Measurements from ENCODE around the gene SPPL2C. TPM values are rescaled to one million over a fixed set of nuclear protein-coding genes. Genes with fewer than 3 reads are reported as not detected.

SPPL2C gene
- polyA plus RNA-seq, 2 donors: not detected

DNA sequence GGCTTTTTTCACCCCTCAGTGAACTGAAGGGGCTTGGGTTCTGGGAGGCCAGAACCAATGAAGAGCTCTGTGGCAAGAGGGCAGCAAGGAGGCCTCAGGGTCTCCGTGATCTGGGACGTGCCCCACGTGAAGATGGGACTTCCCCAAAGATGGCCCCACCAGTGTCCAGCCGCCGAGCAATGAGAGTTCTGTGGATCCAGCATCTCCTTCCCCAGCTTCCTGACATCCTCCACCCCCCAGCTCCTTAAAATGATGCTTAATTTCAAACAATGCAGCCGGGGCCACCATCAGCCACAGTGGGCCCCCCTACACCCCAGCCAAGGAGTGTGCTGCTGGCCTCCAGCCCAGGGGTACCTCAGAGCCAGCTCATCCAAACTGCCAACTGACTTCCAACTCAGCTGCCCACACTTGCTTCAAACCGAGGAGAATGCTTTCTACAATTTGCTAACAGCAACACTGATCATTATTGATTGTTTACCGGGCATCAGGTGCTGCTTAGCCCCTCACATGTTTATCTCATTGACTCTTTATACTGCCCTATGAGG is 5.9 kb upstream of the SPPL2C start:
- H3K27ac ChIP-seq (ENCODE audit: low read depth in 2 of 2, low read length in 1 of 2): no peak overlapping the region
- WGBS, 2 donors: 59 to 71% methylated on average over 8 of the region's 8 CpGs
- no peaks in the 10 kb centered on the region for H3K27me3 ChIP-seq (ENCODE audit: control insufficient read depth in 1 of 2, insufficient read depth in 2 of 2, low read length in 2 of 2)
- H3K9me3 ChIP-seq (ENCODE audit: control insufficient read depth in 2 of 2, insufficient read depth in 1 of 2, low read depth in 1 of 2, low read length in 1 of 2): no peaks in the 10 kb centered on the region
- H3K4me3 ChIP-seq (ENCODE audit: low read depth in 1 of 2, low read length in 2 of 2): no peak overlapping the region
- no peaks in the 10 kb centered on the region for H3K4me1 ChIP-seq (ENCODE audit: control insufficient read depth in 2 of 2, insufficient read depth in 2 of 2, low read length in 1 of 2)
- H3K36me3 ChIP-seq (ENCODE audit: control insufficient read depth in 2 of 2, insufficient read depth in 2 of 2, low read length in 1 of 2): no peaks in the 10 kb centered on the region

DNA sequence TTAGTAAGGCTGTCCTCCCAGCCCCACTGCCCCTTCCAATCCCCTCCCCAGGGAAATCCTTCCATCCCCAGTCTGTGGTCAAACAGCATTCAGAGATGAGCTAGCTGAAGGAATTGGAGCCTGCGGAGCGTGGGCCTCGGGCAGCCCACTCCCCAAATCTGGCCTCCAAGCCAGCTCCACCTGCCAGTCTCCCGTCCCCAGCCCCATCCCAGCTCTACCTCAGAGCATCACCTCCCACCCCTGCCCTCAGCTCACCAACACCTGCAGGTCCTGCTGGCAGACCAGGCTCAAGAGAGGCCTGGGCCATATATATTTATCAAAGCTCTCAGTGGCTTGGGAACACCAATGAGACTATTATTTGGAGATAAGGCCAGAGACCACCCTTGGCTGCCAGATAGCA is 5.2 kb upstream of the SPPL2C start:
- H3K4me3 ChIP-seq (ENCODE audit: low read depth in 1 of 2, low read length in 2 of 2): no peak overlapping the region
- H3K4me1 ChIP-seq (ENCODE audit: control insufficient read depth in 2 of 2, insufficient read depth in 2 of 2, low read length in 1 of 2): no peaks in the 10 kb centered on the region
- H3K36me3 ChIP-seq (ENCODE audit: control insufficient read depth in 2 of 2, insufficient read depth in 2 of 2, low read length in 1 of 2): no peaks in the 10 kb centered on the region
- no peak overlapping the region for H3K27ac ChIP-seq (ENCODE audit: low read depth in 2 of 2, low read length in 1 of 2)
- no peaks in the 10 kb centered on the region for H3K9me3 ChIP-seq (ENCODE audit: control insufficient read depth in 2 of 2, insufficient read depth in 1 of 2, low read depth in 1 of 2, low read length in 1 of 2)
- 83 to 90% methylated on average over 4 of the region's 4 CpGs for WGBS, 2 donors
- H3K27me3 ChIP-seq (ENCODE audit: control insufficient read depth in 1 of 2, insufficient read depth in 2 of 2, low read length in 2 of 2): no peaks in the 10 kb centered on the region

DNA sequence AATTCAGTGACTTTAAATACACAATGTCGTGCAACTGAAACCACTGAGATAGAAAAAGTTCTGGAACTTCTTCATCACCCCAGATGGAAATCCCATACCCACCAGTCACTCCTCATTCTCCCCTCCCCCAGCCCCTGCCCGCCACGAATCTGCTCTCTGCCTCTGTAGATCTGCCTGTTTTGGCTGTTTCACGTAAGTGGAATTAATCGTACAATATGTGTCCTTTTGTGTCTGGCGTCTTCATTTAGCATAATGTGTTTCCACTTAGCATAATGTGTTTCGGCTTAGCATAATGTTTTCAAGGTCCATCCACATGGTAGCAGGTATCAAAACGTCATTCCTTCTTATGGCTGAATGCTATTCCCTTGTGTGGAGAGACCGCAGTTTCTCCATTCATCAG is 3.5 kb upstream of the SPPL2C start:
- Histone ChIP-seq H3K9me3 (ENCODE audit: control insufficient read depth in 2 of 2, insufficient read depth in 1 of 2, low read depth in 1 of 2, low read length in 1 of 2) (no peaks in the 10 kb centered on the region), H3K4me1 (ENCODE audit: control insufficient read depth in 2 of 2, insufficient read depth in 2 of 2, low read length in 1 of 2) (no peaks in the 10 kb centered on the region), H3K27ac (ENCODE audit: low read depth in 2 of 2, low read length in 1 of 2) (no peak overlapping the region), H3K27me3 (ENCODE audit: control insufficient read depth in 1 of 2, insufficient read depth in 2 of 2, low read length in 2 of 2) (no peaks in the 10 kb centered on the region), H3K36me3 (ENCODE audit: control insufficient read depth in 2 of 2, insufficient read depth in 2 of 2, low read length in 1 of 2) (no peaks in the 10 kb centered on the region), H3K4me3 (ENCODE audit: low read depth in 1 of 2, low read length in 2 of 2) (no peak overlapping the region)
- 65 to 72% methylated on average over 9 of the region's 9 CpGs for WGBS, 2 donors

DNA sequence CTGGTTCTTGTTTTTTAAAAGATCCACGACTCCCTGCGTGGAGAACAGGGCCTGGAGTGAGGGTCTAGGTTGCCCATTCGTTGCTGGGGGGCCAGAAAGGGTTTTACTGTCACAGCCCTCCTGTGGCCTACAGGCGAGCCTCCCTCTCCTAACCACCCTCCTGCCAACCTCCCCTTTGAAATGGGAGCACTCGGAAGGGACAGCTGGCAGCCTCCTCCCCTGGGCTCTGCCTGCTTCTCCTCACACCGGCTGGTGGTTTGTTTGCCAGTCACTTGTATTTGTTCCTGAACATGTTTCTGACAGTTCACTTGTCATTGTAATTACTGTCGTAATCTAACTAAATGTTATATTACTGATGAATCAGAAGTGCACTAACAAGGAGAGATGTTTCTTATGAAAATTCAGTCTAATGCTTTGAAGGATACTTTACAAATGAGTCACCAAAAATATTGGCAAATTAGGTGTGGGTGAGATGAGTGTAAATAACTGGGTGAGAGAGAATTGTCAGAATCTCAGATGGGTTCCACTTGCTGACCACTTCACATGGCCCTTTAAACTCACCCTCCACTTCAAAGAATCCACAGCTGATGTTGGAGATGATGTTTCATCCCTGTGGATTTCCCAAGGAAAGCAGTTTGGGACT is 2.7 kb upstream of the SPPL2C start:
- 34 to 43% methylated on average over 7 of the region's 7 CpGs for WGBS, 2 donors
- H3K4me3 ChIP-seq (ENCODE audit: low read depth in 1 of 2, low read length in 2 of 2): no peak overlapping the region

DNA sequence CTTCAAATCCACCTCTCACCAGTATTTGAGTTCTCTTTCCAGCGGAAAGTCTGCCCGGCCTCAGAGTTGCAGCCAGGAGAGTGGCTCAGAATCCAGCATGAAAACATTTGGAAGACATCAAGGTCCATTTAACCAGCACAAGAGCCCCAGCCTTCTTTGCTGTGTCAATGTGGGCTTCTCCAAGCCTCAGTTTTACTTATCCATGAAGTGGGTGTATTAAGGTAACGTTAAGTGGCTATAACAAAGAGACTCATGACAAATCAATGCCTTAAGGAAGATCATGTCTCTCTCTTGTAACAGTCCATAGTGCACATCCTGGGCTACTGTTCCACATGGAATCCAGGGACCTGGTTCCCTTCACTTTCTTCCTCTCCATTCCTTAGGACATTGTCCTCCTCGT is 959 bp upstream of the SPPL2C start:
- H3K27ac ChIP-seq (ENCODE audit: low read depth in 2 of 2, low read length in 1 of 2): no peak overlapping the region
- no peaks in the 10 kb centered on the region for H3K27me3 ChIP-seq (ENCODE audit: control insufficient read depth in 1 of 2, insufficient read depth in 2 of 2, low read length in 2 of 2)
- no peaks in the 10 kb centered on the region for H3K4me1 ChIP-seq (ENCODE audit: control insufficient read depth in 2 of 2, insufficient read depth in 2 of 2, low read length in 1 of 2)
- no peaks in the 10 kb centered on the region for H3K36me3 ChIP-seq (ENCODE audit: control insufficient read depth in 2 of 2, insufficient read depth in 2 of 2, low read length in 1 of 2)
- H3K9me3 ChIP-seq (ENCODE audit: control insufficient read depth in 2 of 2, insufficient read depth in 1 of 2, low read depth in 1 of 2, low read length in 1 of 2): no peaks in the 10 kb centered on the region
- H3K4me3 ChIP-seq (ENCODE audit: low read depth in 1 of 2, low read length in 2 of 2): no peak overlapping the region
- 88 to 92% methylated on average over 4 of the region's 4 CpGs for WGBS, 2 donors

More for the DNA sequence above, 2.7 kb upstream of the SPPL2C start:
- Histone ChIP-seq H3K4me1 (ENCODE audit: control insufficient read depth in 2 of 2, insufficient read depth in 2 of 2, low read length in 1 of 2) (no peaks in the 10 kb centered on the region), H3K9me3 (ENCODE audit: control insufficient read depth in 2 of 2, insufficient read depth in 1 of 2, low read depth in 1 of 2, low read length in 1 of 2) (no peaks in the 10 kb centered on the region), H3K27ac (ENCODE audit: low read depth in 2 of 2, low read length in 1 of 2) (no peak overlapping the region), H3K36me3 (ENCODE audit: control insufficient read depth in 2 of 2, insufficient read depth in 2 of 2, low read length in 1 of 2) (no peaks in the 10 kb centered on the region), H3K27me3 (ENCODE audit: control insufficient read depth in 1 of 2, insufficient read depth in 2 of 2, low read length in 2 of 2) (no peaks in the 10 kb centered on the region)

DNA sequence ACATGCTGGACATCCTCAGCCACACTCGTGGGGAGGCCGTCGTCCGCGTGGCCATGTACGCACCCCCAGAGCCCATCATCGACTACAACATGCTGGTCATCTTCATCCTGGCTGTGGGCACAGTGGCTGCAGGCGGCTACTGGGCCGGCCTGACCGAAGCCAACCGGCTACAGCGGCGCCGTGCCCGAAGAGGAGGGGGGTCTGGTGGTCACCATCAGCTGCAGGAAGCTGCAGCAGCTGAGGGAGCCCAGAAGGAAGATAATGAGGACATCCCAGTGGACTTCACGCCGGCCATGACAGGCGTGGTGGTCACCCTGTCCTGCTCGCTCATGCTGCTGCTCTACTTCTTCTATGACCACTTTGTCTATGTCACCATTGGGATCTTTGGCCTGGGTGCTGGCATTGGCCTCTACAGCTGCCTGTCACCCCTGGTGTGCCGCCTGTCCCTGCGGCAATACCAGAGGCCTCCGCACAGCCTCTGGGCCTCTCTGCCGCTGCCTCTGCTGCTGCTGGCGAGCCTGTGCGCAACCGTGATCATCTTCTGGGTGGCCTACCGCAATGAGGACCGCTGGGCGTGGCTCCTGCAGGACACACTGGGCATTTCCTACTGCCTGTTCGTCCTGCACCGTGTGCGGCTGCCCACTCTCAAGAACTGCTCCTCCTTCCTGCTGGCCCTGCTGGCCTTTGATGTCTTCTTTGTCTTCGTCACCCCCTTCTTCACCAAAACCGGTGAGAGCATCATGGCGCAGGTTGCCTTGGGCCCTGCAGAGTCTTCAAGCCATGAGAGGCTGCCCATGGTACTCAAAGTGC is 900 bp downstream of the SPPL2C start:
- Histone ChIP-seq H3K4me1 (ENCODE audit: control insufficient read depth in 2 of 2, insufficient read depth in 2 of 2, low read length in 1 of 2) (no peaks in the 10 kb centered on the region), H3K27ac (ENCODE audit: low read depth in 2 of 2, low read length in 1 of 2) (no peak overlapping the region), H3K9me3 (ENCODE audit: control insufficient read depth in 2 of 2, insufficient read depth in 1 of 2, low read depth in 1 of 2, low read length in 1 of 2) (no peaks in the 10 kb centered on the region), H3K27me3 (ENCODE audit: control insufficient read depth in 1 of 2, insufficient read depth in 2 of 2, low read length in 2 of 2) (no peaks in the 10 kb centered on the region), H3K4me3 (ENCODE audit: low read depth in 1 of 2, low read length in 2 of 2) (no peak overlapping the region), H3K36me3 (ENCODE audit: control insufficient read depth in 2 of 2, insufficient read depth in 2 of 2, low read length in 1 of 2) (no peaks in the 10 kb centered on the region)
- WGBS, 2 donors: 89 to 92% methylated on average over 35 of the region's 35 CpGs

DNA sequence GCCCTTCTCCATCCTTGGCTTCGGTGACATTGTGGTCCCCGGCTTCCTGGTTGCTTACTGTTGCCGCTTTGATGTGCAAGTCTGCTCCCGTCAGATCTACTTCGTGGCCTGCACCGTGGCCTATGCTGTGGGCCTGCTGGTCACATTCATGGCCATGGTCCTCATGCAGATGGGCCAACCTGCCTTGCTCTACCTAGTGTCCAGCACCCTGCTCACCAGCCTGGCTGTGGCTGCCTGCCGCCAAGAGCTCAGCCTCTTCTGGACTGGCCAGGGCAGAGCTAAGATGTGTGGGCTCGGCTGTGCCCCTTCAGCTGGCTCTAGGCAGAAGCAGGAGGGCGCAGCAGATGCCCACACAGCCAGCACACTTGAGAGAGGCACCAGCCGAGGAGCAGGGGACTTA is 1.5 kb downstream of the SPPL2C start:
- H3K4me1 ChIP-seq (ENCODE audit: control insufficient read depth in 2 of 2, insufficient read depth in 2 of 2, low read length in 1 of 2): no peaks in the 10 kb centered on the region
- no peaks in the 10 kb centered on the region for H3K9me3 ChIP-seq (ENCODE audit: control insufficient read depth in 2 of 2, insufficient read depth in 1 of 2, low read depth in 1 of 2, low read length in 1 of 2)
- H3K36me3 ChIP-seq (ENCODE audit: control insufficient read depth in 2 of 2, insufficient read depth in 2 of 2, low read length in 1 of 2): no peaks in the 10 kb centered on the region
- H3K4me3 ChIP-seq (ENCODE audit: low read depth in 1 of 2, low read length in 2 of 2): no peak overlapping the region
- WGBS, 2 donors: 89 to 91% methylated on average over 10 of the region's 10 CpGs
- H3K27me3 ChIP-seq (ENCODE audit: control insufficient read depth in 1 of 2, insufficient read depth in 2 of 2, low read length in 2 of 2): no peaks in the 10 kb centered on the region
- H3K27ac ChIP-seq (ENCODE audit: low read depth in 2 of 2, low read length in 1 of 2): no peak overlapping the region

DNA sequence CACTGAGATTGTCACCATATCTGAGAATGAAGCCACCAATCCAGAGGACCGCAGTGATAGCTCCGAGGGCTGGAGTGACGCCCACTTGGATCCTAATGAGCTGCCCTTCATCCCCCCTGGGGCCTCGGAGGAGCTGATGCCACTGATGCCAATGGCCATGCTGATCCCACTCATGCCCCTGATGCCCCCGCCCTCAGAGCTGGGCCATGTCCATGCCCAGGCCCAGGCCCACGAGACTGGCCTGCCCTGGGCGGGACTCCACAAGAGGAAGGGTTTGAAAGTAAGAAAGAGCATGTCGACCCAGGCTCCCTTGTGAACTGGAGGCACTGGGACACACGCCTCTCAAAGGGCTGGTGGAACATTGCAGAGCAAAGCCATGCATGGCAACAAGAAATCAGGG is 2.0 kb downstream of the SPPL2C start:
- Histone ChIP-seq H3K36me3 (ENCODE audit: control insufficient read depth in 2 of 2, insufficient read depth in 2 of 2, low read length in 1 of 2) (no peaks in the 10 kb centered on the region), H3K27me3 (ENCODE audit: control insufficient read depth in 1 of 2, insufficient read depth in 2 of 2, low read length in 2 of 2) (no peaks in the 10 kb centered on the region), H3K4me1 (ENCODE audit: control insufficient read depth in 2 of 2, insufficient read depth in 2 of 2, low read length in 1 of 2) (no peaks in the 10 kb centered on the region), H3K4me3 (ENCODE audit: low read depth in 1 of 2, low read length in 2 of 2) (no peak overlapping the region), H3K27ac (ENCODE audit: low read depth in 2 of 2, low read length in 1 of 2) (no peak overlapping the region), H3K9me3 (ENCODE audit: control insufficient read depth in 2 of 2, insufficient read depth in 1 of 2, low read depth in 1 of 2, low read length in 1 of 2) (no peaks in the 10 kb centered on the region)
- WGBS, 2 donors: 80 to 85% methylated on average over 9 of the region's 9 CpGs

DNA sequence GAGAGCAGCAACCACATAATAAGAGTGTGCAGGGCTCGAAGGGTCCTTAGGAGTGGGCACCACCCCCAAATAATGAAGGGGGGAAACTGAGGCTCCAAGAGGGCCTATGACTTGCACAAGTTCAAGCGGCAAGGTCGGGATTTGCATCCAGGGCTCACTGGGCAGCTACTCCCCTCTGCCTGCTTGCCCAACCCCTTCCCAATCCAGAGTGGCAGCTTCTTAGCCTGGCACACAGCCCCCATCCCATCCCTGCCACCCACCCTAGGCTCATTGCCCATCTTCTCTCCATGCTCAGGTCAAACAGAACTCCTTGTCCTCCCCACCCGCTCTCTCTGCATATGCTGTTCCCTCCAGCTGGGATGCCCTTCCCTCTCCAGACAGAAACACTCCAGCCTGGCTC is 2.4 kb downstream of the SPPL2C start:
- Histone ChIP-seq H3K4me3 (ENCODE audit: low read depth in 1 of 2, low read length in 2 of 2) (no peak overlapping the region), H3K27me3 (ENCODE audit: control insufficient read depth in 1 of 2, insufficient read depth in 2 of 2, low read length in 2 of 2) (no peaks in the 10 kb centered on the region), H3K36me3 (ENCODE audit: control insufficient read depth in 2 of 2, insufficient read depth in 2 of 2, low read length in 1 of 2) (no peaks in the 10 kb centered on the region), H3K27ac (ENCODE audit: low read depth in 2 of 2, low read length in 1 of 2) (no peak overlapping the region), H3K9me3 (ENCODE audit: control insufficient read depth in 2 of 2, insufficient read depth in 1 of 2, low read depth in 1 of 2, low read length in 1 of 2) (no peaks in the 10 kb centered on the region), H3K4me1 (ENCODE audit: control insufficient read depth in 2 of 2, insufficient read depth in 2 of 2, low read length in 1 of 2) (no peaks in the 10 kb centered on the region)
- WGBS, 2 donors: 87 to 89% methylated on average over 4 of the region's 4 CpGs

Data from esophagus (tissue), 2 donors.